ENCODE results near the gene VKORC1L1. TPM values are rescaled to one million over a fixed set of nuclear protein-coding genes. Genes with fewer than 3 reads are reported as not detected.

VKORC1L1 gene
- polyA plus RNA-seq, 1 experiment: 11.7 TPM

- no peaks in the 10 kb centered on the region for H3K36me3 ChIP-seq (ENCODE audit: control insufficient read depth, insufficient read depth, low read length)
- TF ChIP-seq CTCF (IDR thresholded peaks at IDR 0.05; ENCODE audit: insufficient read depth, low read depth, low read length): no peak
- H3K27me3 ChIP-seq (ENCODE audit: control insufficient read depth, insufficient read depth, low read length): no peaks in the 10 kb centered on the region
- no peak overlapping the region for H3K4me3 ChIP-seq (ENCODE audit: low read depth, low read length)
- CTCF ChIA-PET: no interaction called here
- DNase-seq (ENCODE audit: low read depth): no peak
- POLR2A ChIA-PET: no interaction called here
Measured at GRCh38 chr7:65925040-65925439, 52.2 kb downstream of the VKORC1L1 start.

GRCh38 chr7:65926588-65926987 lies 53.7 kb downstream of the VKORC1L1 start:
- ChIA-PET CTCF (no interaction called here), POLR2A (no interaction called here)
- no peak for DNase-seq (ENCODE audit: low read depth)
- Histone ChIP-seq H3K27me3 (ENCODE audit: control insufficient read depth, insufficient read depth, low read length) (no peaks in the 10 kb centered on the region), H3K4me3 (ENCODE audit: low read depth, low read length) (no peak overlapping the region), H3K36me3 (ENCODE audit: control insufficient read depth, insufficient read depth, low read length) (no peaks in the 10 kb centered on the region)
- TF ChIP-seq CTCF (IDR thresholded peaks at IDR 0.05; ENCODE audit: insufficient read depth, low read depth, low read length): no peak

GRCh38 chr7:65927489-65928448 lies 54.9 kb downstream of the VKORC1L1 start:
- CTCF ChIA-PET: no interaction called here
- DNase-seq (ENCODE audit: low read depth): no peak

GRCh38 chr7:65931685-65932084 lies 58.8 kb downstream of the VKORC1L1 start:
- no peak for TF ChIP-seq CTCF (IDR thresholded peaks at IDR 0.05; ENCODE audit: insufficient read depth, low read depth, low read length)
- no peaks in the 10 kb centered on the region for H3K36me3 ChIP-seq (ENCODE audit: control insufficient read depth, insufficient read depth, low read length)
- CTCF ChIA-PET: no interaction called here
- no peak overlapping the region for H3K4me3 ChIP-seq (ENCODE audit: low read depth, low read length)
- DNase-seq (ENCODE audit: low read depth): no peak
- POLR2A ChIA-PET: interaction anchor here (0.6 kb wide), 1 partner anchor 9 kb away, joined by 7 read pairs; no protein-coding TSS in a partner anchor
- no peaks in the 10 kb centered on the region for H3K27me3 ChIP-seq (ENCODE audit: control insufficient read depth, insufficient read depth, low read length)

More at GRCh38 chr7:65927489-65928448, 54.9 kb downstream of the VKORC1L1 start:
- Histone ChIP-seq H3K36me3 (ENCODE audit: control insufficient read depth, insufficient read depth, low read length) (no peaks in the 10 kb centered on the region), H3K4me3 (ENCODE audit: low read depth, low read length) (no peak overlapping the region), H3K27me3 (ENCODE audit: control insufficient read depth, insufficient read depth, low read length) (no peaks in the 10 kb centered on the region)
- POLR2A ChIA-PET: no interaction called here
- TF ChIP-seq CTCF (IDR thresholded peaks at IDR 0.05; ENCODE audit: insufficient read depth, low read depth, low read length): no peak

GRCh38 chr7:65937296-65937695 lies 64.4 kb downstream of the VKORC1L1 start:
- POLR2A ChIA-PET: no interaction called here
- Histone ChIP-seq H3K4me3 (ENCODE audit: low read depth, low read length) (no peak overlapping the region), H3K36me3 (ENCODE audit: control insufficient read depth, insufficient read depth, low read length) (0 out of 2 replicates have a peak, but pooled peaks cover 1% of the 10 kb centered on the region), H3K27me3 (ENCODE audit: control insufficient read depth, insufficient read depth, low read length) (no peaks in the 10 kb centered on the region)
- DNase-seq (ENCODE audit: low read depth): no peak
- CTCF ChIA-PET: no interaction called here
- TF ChIP-seq CTCF (IDR thresholded peaks at IDR 0.05; ENCODE audit: insufficient read depth, low read depth, low read length): no peak

Data from BJ (cell line).